ENCODE results near the gene ZFR2.

DNA sequence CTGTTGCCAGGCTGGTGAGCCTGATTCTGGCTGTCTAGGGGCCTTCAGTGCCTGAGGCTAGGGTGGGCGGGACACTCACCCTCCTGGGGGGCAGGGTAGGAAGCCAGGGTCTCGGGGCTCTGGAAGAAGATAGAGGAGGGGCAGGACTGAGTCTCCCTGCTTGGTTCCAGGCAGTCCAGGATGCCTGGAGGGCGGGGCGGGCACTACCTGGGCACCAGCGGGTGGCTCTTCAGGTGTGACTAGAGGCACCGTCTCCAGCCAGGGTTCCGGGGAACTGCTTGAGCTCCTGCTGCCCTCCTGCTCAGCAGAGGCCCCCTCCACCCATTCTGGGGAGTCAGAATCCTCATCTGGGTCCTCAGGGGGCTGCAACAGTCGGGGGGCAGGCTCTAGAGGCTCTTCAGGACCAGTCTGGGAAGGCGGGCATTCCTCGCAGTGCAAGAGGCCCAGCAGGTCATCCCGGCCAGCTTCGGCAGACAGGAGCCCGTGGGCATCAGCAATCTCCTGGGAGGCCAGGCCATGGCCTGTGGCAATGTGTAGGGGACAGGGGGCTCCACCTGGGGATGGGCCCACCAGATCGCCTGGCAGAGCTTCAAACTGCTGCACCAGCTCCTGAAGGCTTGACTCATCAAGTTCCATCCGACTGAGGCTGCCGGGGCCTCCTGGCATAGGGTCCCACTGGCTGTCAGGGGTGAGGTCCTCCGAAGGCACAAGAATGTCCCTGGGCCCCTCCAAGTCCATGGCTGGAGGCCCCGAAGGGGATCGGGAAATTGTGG, 109.2 kb downstream of the ZFR2 start:
- TF ChIP-seq, protein P1, sequence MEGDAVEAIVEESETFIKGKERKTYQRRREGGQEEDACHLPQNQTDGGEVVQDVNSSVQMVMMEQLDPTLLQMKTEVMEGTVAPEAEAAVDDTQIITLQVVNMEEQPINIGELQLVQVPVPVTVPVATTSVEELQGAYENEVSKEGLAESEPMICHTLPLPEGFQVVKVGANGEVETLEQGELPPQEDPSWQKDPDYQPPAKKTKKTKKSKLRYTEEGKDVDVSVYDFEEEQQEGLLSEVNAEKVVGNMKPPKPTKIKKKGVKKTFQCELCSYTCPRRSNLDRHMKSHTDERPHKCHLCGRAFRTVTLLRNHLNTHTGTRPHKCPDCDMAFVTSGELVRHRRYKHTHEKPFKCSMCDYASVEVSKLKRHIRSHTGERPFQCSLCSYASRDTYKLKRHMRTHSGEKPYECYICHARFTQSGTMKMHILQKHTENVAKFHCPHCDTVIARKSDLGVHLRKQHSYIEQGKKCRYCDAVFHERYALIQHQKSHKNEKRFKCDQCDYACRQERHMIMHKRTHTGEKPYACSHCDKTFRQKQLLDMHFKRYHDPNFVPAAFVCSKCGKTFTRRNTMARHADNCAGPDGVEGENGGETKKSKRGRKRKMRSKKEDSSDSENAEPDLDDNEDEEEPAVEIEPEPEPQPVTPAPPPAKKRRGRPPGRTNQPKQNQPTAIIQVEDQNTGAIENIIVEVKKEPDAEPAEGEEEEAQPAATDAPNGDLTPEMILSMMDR (IDR thresholded peaks at IDR 0.05) = no peak
- no peak for TF ChIP-seq POLR2A (IDR thresholded peaks at IDR 0.05)

Measured in transverse colon (tissue), 3 donors.